ENCODE data around the gene RNF217.

- TF ChIP-seq CTCF (IDR thresholded peaks at IDR 0.05; ENCODE audit: insufficient read depth, low read length): no peak
- no peak for TF ChIP-seq POLR2AphosphoS5 (IDR thresholded peaks at IDR 0.05; ENCODE audit: low read depth)
- no peak for TF ChIP-seq REST (IDR thresholded peaks at IDR 0.05; ENCODE audit: insufficient replicate concordance, low read depth)
- no peak for TF ChIP-seq GABPA (IDR thresholded peaks at IDR 0.05; ENCODE audit: low read depth)
Observed at GRCh38 chr6:125083684-125083990, 121.4 kb downstream of the RNF217 start.
